Sigmoid colon (tissue), 4 donors: ENCODE measurements around the gene DACT2.

ENCODE experiments used
- CTCF ChIP-seq, 4 experiments: fragments of 450-650 bp in 3 of 4; fragments of 200-600 bp in 1 of 4; IDR thresholded peaks; one replicate each; pipeline ENCODE4 v1.5.1; 2016 to 2019; ENCODE audit warnings: antibody characterized with exemption in 4 of 4, mild to moderate bottlenecking in 3 of 4, moderate library complexity in 2 of 4
- EP300 ChIP-seq, 4 donors: sonication (generic); formaldehyde crosslinking; IDR thresholded peaks; one replicate each; pipeline ENCODE4 v1.6.1; 2017; ENCODE audit warnings: antibody characterized with exemption in 4 of 4
- POLR2A ChIP-seq, 2 donors: fragments of 450-650 bp; IDR thresholded peaks; one replicate each; pipeline ENCODE4 v1.6.1; 2016; ENCODE audit warnings: antibody characterized with exemption in 2 of 2, mild to moderate bottlenecking in 2 of 2, moderate library complexity in 2 of 2
- POLR2AphosphoS5 ChIP-seq, 4 donors: sonication (generic); formaldehyde crosslinking; IDR thresholded peaks; one replicate each; pipeline ENCODE4 v1.6.1; 2017; ENCODE audit warnings: antibody characterized with exemption in 4 of 4

- no peak for TF ChIP-seq POLR2A (IDR thresholded peaks at IDR 0.05)
- TF ChIP-seq CTCF (IDR thresholded peaks at IDR 0.05) = no peak
- no peak for TF ChIP-seq EP300 (IDR thresholded peaks at IDR 0.05)
- no peak for TF ChIP-seq POLR2AphosphoS5 (IDR thresholded peaks at IDR 0.05)
Observed at GRCh38 chr6:168305863-168306262, 13.7 kb downstream of the DACT2 start.
